A549 (cell line): ENCODE measurements around the gene RNF167. TPM values are rescaled to one million over a fixed set of nuclear protein-coding genes. Genes with fewer than 3 reads are reported as not detected.

Source experiments
- ATAC-seq, 2 experiments: fragments of 200-7000 bp in 1 of 2; fragments of >200 bp in 1 of 2; cut with Nextera tagmentation in 1 of 2; cut with Tn5 transposase in 1 of 2; 3 replicates each; pipeline versions ENCODE4 v1.8.0 to v1.9.1; 2018 to 2020; ENCODE audit warnings: mild to moderate bottlenecking in 1 of 2, moderate library complexity in 1 of 2
- CTCF ChIA-PET: fragments of 300-600 bp; sonication (Branson Sonifier 250); formaldehyde crosslinking; extraction: SDS; loops from one replicate; lab custom pipeline; 2021; ENCODE audit warnings: antibody characterized with exemption, inconsistent platforms; lab: Yijun Ruan, JAX
- POLR2A ChIA-PET: fragments of 350-600 bp; formaldehyde crosslinking; extraction: SDS; loops from one replicate; lab custom pipeline; 2021; ENCODE audit warnings: antibody characterized with exemption, inconsistent platforms; lab: Yijun Ruan, JAX
- DNase-seq, 2 experiments: peaks; one replicate each; pipeline versions ENCODE4 v3.0.0 to v3.0.0-alpha.2; 2011 to 2016; ENCODE audit warnings: low read depth in 1 of 2, low spot score in 1 of 2
- FAIRE-seq: peaks from 2 replicates; lab custom pipeline; 2011; peaks lifted over from hg19 to GRCh38; lab: Jason Lieb, UNC
- H3K27ac ChIP-seq, 2 experiments: fragments of >200 bp; sonication (Bioruptor Twin); formaldehyde crosslinking; 3 replicates each; pipeline ENCODE4 v1.5.1; 2016 to 2017
- H3K4me1 ChIP-seq: fragments of >200 bp; sonication (Bioruptor Twin); formaldehyde crosslinking; 3 replicates; pipeline ENCODE4 v1.6.1; 2016
- H3K4me2 ChIP-seq: fragments of >200 bp; sonication (Bioruptor Twin); formaldehyde crosslinking; 3 replicates; pipeline ENCODE4 v1.6.1; 2016
- H3K4me3 ChIP-seq: fragments of >200 bp; sonication (Bioruptor Twin); formaldehyde crosslinking; 3 replicates; pipeline ENCODE4 v1.5.1; 2016
- H3K9me3 ChIP-seq: fragments of >200 bp; sonication (Bioruptor Twin); formaldehyde crosslinking; 3 replicates; pipeline ENCODE4 v1.6.1; 2016
- BHLHE40 ChIP-seq: IDR thresholded peaks from 2 replicates; pipeline ENCODE4 v1.6.1; 2012; ENCODE audit warnings: low read depth, low read length, inconsistent platforms
- CBX2 ChIP-seq: fragments of 200-600 bp; sonication (generic); IDR thresholded peaks from 2 replicates; pipeline ENCODE4 v1.6.1; 2016; ENCODE audit warnings: low read depth, mild to moderate bottlenecking, borderline replicate concordance
- EHF ChIP-seq: fragments of 250-450 bp; sonication (Bioruptor Pico); IDR thresholded peaks from 2 replicates; pipeline ENCODE4 v1.5.0; 2020; ENCODE audit warnings: mild to moderate bottlenecking
- EP300 ChIP-seq, 2 experiments: fragments of >200 bp; sonication (Bioruptor Twin); formaldehyde crosslinking; IDR thresholded peaks; 2 replicates in 1 of 2; 3 replicates in 1 of 2; pipeline ENCODE4 v1.6.1; 2016 to 2017
- ESRRA ChIP-seq: fragments of 150-350 bp; IDR thresholded peaks from 2 replicates; pipeline ENCODE4 v1.6.1; 2014; ENCODE audit warnings: mild to moderate bottlenecking, low read length, borderline replicate concordance
- FOSB ChIP-seq: fragments of 250-450 bp; sonication (Bioruptor Pico); IDR thresholded peaks from 2 replicates; pipeline ENCODE4 v1.5.0; 2020; ENCODE audit warnings: mild to moderate bottlenecking, moderate library complexity
- HDAC2 ChIP-seq: fragments of 200-600 bp; sonication (generic); IDR thresholded peaks from 2 replicates; pipeline ENCODE4 v1.6.1; 2016
- HEYL ChIP-seq: fragments of 250-450 bp; sonication (Bioruptor Pico); IDR thresholded peaks from 2 replicates; pipeline ENCODE4 v1.8.0; 2021; ENCODE audit warnings: mild to moderate bottlenecking, moderate library complexity
- HOXB5 ChIP-seq: fragments of 250-450 bp; sonication (Bioruptor Pico); IDR thresholded peaks from 2 replicates; pipeline ENCODE4 v1.5.0; 2020; ENCODE audit warnings: mild to moderate bottlenecking, moderate library complexity
- JUN ChIP-seq, 2 experiments: fragments of >200 bp; sonication (Bioruptor Twin); formaldehyde crosslinking; IDR thresholded peaks; 2 replicates in 1 of 2; 3 replicates in 1 of 2; pipeline ENCODE4 v1.6.1; 2016 to 2017
- JUNB ChIP-seq: fragments of >200 bp; sonication (Bioruptor Twin); formaldehyde crosslinking; IDR thresholded peaks from 2 replicates; pipeline ENCODE4 v1.6.1; 2016
- KDM1A ChIP-seq: fragments of 200-600 bp; sonication (generic); IDR thresholded peaks from 2 replicates; pipeline ENCODE4 v1.6.1; 2016; ENCODE audit warnings: low read depth, mild to moderate bottlenecking
- KDM5A ChIP-seq: fragments of 200-600 bp; sonication (generic); IDR thresholded peaks from 2 replicates; pipeline ENCODE4 v1.6.1; 2016; ENCODE audit warnings: antibody characterized with exemption, mild to moderate bottlenecking
- MAFK ChIP-seq: fragments of 450-650 bp; IDR thresholded peaks from 2 replicates; pipeline ENCODE4 v1.6.1; 2014; ENCODE audit not compliant: partially characterized antibody
- MAZ ChIP-seq: fragments of 150-350 bp; IDR thresholded peaks from 2 replicates; pipeline ENCODE4 v1.6.1; 2014; ENCODE audit warnings: antibody characterized with exemption, low read depth, low read length, borderline replicate concordance
- MYC ChIP-seq: IDR thresholded peaks from 2 replicates; pipeline ENCODE4 v1.6.1; 2012; ENCODE audit warnings: mild to moderate bottlenecking, inconsistent platforms, low read length, improper control_type of control experiment, borderline replicate concordance
- NPAS2 ChIP-seq: fragments of 250-450 bp; sonication (Bioruptor Pico); IDR thresholded peaks from 2 replicates; pipeline ENCODE4 v1.8.0; 2022; ENCODE audit warnings: mild to moderate bottlenecking, moderate library complexity, borderline replicate concordance
- NR3C1 ChIP-seq: fragments of >200 bp; sonication (Bioruptor Twin); formaldehyde crosslinking; IDR thresholded peaks from 3 replicates; pipeline ENCODE4 v1.6.1; 2017
- PHF8 ChIP-seq: fragments of 200-600 bp; sonication (generic); IDR thresholded peaks from 2 replicates; pipeline ENCODE4 v1.6.1; 2016; ENCODE audit warnings: low read depth, mild to moderate bottlenecking, antibody characterized with exemption, moderate library complexity, borderline replicate concordance
- RAD21 ChIP-seq, 2 experiments: fragments of >200 bp in 1 of 2; sonication (Bioruptor Twin) in 1 of 2; formaldehyde crosslinking in 1 of 2; IDR thresholded peaks in 1 of 2; conservative IDR thresholded peaks in 1 of 2; 2 replicates in 1 of 2; 3 replicates in 1 of 2; pipeline ENCODE4 v1.6.1; 2012 to 2018; ENCODE audit warnings: inconsistent platforms in 1 of 2
- RARB ChIP-seq: fragments of 250-450 bp; sonication (Bioruptor Pico); IDR thresholded peaks from 2 replicates; pipeline ENCODE4 v1.8.0; 2021; ENCODE audit warnings: mild to moderate bottlenecking, moderate library complexity
- RCOR1 ChIP-seq: fragments of 150-350 bp; IDR thresholded peaks from 2 replicates; pipeline ENCODE4 v1.6.1; 2014; ENCODE audit warnings: antibody characterized with exemption, low read length, low read depth
- TFCP2L1 ChIP-seq: fragments of 250-450 bp; sonication (Bioruptor Pico); IDR thresholded peaks from 2 replicates; pipeline ENCODE4 v1.5.0; 2021; ENCODE audit warnings: mild to moderate bottlenecking
- TP53 ChIP-seq: fragments of 250-450 bp; sonication (Bioruptor Pico); IDR thresholded peaks from 2 replicates; pipeline ENCODE4 v1.5.0; 2021; ENCODE audit warnings: mild to moderate bottlenecking, moderate library complexity
- ZFP36 ChIP-seq: fragments of 450-650 bp; IDR thresholded peaks from 2 replicates; pipeline ENCODE4 v1.6.1; 2014; ENCODE audit warnings: borderline replicate concordance; ENCODE audit not compliant: partially characterized antibody
- ZNF302 ChIP-seq: fragments of 250-450 bp; sonication (Bioruptor Pico); IDR thresholded peaks from 2 replicates; pipeline ENCODE4 v1.9.0; 2021; ENCODE audit warnings: inconsistent platforms, mild to moderate bottlenecking, moderate library complexity
- ZSCAN20 ChIP-seq: fragments of 250-450 bp; sonication (Bioruptor Pico); IDR thresholded peaks from 2 replicates; pipeline ENCODE4 v1.8.0; 2022; ENCODE audit warnings: mild to moderate bottlenecking, moderate library complexity
- WGBS: methylation state at CpG from one replicate; pipeline ENCODE4 v1.1.6; 2017; ENCODE audit errors: missing lambda C conversion rate; 5-methylcytosine and 5-hydroxymethylcytosine counted together
- polyA plus RNA-seq, 4 experiments: library from polyadenylated mRNA; depleted of rRNA in 3 of 4; stranded (reverse); fragments of >200 nt; fragmentation: RNase III in 1 of 4; extraction: RNeasy Plus Mini Kit Qiagen cat#74134 plus additional on column Dnase treatment in 1 of 4; gene quantifications; 2 replicates in 3 of 4; 3 replicates in 1 of 4; pipeline ENCODE4 v1.2.3, GENCODE V29; 2011 to 2017
- TF ChIP-seq, protein P1 (sequence below): IDR thresholded peaks from 2 replicates; pipeline ENCODE4 v1.6.1; 2012
- TF ChIP-seq, protein P2 (sequence below): fragments of >200 bp; sonication (Bioruptor Twin); formaldehyde crosslinking; IDR thresholded peaks from 3 replicates; pipeline ENCODE4 v1.6.1; 2016
- TF ChIP-seq, protein P3 (sequence below): fragments of >200 bp; sonication (Bioruptor Twin); formaldehyde crosslinking; IDR thresholded peaks from 3 replicates; pipeline ENCODE4 v1.5.1; 2016
- TF ChIP-seq, protein P4 (sequence below): fragments of 200-600 bp; sonication (generic); IDR thresholded peaks from 2 replicates; pipeline ENCODE4 v1.6.1; 2016; ENCODE audit warnings: antibody characterized with exemption, mild to moderate bottlenecking, moderate library complexity
- TF ChIP-seq, protein P5 (sequence below): fragments of 150-350 bp; IDR thresholded peaks from 2 replicates; pipeline ENCODE4 v1.6.1; 2014; ENCODE audit warnings: low read depth, mild to moderate bottlenecking, low read length

Gene RNF167
- polyA plus RNA-seq, 2 of the 4 experiments (the other 2 are of a cell fraction) = 86.4 to 98.7 TPM

DNA sequence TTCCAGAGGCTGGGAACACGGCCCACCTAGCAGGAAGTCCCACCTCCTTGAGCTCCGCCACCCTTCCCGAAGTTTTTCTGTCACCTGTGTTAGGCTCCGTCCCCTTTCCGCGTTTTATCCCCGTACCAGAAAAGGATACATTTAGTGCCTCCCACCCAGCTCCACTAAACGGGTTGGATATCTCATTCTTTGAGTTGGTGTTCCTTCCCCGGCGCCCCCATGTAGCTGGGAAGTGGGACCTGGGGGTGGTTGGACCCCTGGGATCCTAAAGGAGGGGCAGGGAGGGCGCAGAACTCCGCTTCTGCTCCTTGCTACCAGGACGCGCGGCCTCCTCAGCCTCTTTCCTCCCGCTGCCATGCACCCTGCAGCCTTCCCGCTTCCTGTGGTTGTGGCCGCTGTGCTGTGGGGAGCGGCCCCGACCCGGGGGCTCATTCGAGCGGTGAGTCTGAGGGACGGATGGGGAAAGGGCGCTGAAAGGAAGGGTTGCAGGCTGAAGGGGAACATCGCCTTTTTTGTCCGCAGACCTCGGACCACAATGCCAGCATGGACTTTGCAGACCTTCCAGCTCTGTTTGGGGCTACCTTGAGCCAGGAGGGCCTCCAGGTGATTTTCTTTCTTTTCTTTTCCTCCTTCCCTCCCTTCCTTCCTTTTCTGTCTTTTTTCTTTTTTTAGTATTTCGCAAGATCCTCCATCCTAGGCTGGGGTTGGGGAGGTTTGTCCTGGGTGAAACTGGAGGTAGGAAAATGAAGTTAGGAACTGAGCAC lies 669 bp downstream of the RNF167 start:
- Histone ChIP-seq H3K27ac (peak overlapping the region; percentile 89 to 93), H3K4me3 (peak overlapping the region; percentile 85), H3K4me2 (peak overlapping the region; percentile 90), H3K9me3 (no peaks in the 10 kb centered on the region), H3K4me1 (peaks cover 56% of the 10 kb centered on the region)
- FAIRE-seq = peak; percentile 54
- ChIA-PET CTCF (interaction anchor here (0.8 to 3.5 kb wide), 14 partner anchors 12 to 105 kb away, joined by 3 to 33 read pairs (median 8); partner anchors contain the start of genes CAMTA2, CHRNE and SPAG7), POLR2A (interaction anchor here (0.8 to 3.2 kb wide), 19 partner anchors 9 to 231 kb away, joined by 3 to 83 read pairs (median 7); partner anchors contain the start of genes ARRB2, CAMTA2, CHRNE and ENO3)
- 2% methylated on average over 29 of the region's 29 CpGs for WGBS
- ATAC-seq = peak; percentile 69 to 76
- DNase-seq = peak in 1 of 2 experiments; percentile 97
- TF ChIP-seq TP53 = no peak
- TF ChIP-seq, protein P1, sequence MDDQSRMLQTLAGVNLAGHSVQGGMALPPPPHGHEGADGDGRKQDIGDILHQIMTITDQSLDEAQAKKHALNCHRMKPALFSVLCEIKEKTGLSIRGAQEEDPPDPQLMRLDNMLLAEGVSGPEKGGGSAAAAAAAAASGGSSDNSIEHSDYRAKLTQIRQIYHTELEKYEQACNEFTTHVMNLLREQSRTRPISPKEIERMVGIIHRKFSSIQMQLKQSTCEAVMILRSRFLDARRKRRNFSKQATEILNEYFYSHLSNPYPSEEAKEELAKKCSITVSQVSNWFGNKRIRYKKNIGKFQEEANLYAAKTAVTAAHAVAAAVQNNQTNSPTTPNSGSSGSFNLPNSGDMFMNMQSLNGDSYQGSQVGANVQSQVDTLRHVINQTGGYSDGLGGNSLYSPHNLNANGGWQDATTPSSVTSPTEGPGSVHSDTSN = 0 out of 2 replicates have a peak, but pooled peaks have one; percentile 30
- no peak for TF ChIP-seq KDM1A
- no peak for TF ChIP-seq NPAS2 (CRISPR knock-in tag)
- no peak for TF ChIP-seq HDAC2
- no peak for TF ChIP-seq HOXB5
- no peak for TF ChIP-seq JUNB
- TF ChIP-seq PHF8 = 0 out of 2 replicates have a peak, but pooled peaks have one; percentile 19
- no peak for TF ChIP-seq RAD21 (conservative IDR thresholded peaks at IDR 0.05 in 1 of 2, IDR thresholded peaks at IDR 0.05 in 1 of 2)
- no peak for TF ChIP-seq RARB (CRISPR knock-in tag)
- no peak for TF ChIP-seq NR3C1
- TF ChIP-seq JUN (IDR thresholded peaks at IDR 0.05) = no peak; a peak in 1 of 5 replicates
- TF ChIP-seq HEYL (CRISPR knock-in tag) = no peak
- TF ChIP-seq CBX2 = no peak
- TF ChIP-seq, protein P2, sequence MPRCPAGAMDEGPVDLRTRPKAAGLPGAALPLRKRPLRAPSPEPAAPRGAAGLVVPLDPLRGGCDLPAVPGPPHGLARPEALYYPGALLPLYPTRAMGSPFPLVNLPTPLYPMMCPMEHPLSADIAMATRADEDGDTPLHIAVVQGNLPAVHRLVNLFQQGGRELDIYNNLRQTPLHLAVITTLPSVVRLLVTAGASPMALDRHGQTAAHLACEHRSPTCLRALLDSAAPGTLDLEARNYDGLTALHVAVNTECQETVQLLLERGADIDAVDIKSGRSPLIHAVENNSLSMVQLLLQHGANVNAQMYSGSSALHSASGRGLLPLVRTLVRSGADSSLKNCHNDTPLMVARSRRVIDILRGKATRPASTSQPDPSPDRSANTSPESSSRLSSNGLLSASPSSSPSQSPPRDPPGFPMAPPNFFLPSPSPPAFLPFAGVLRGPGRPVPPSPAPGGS = no peak
- TF ChIP-seq EHF (CRISPR knock-in tag) = no peak
- TF ChIP-seq, protein P3, sequence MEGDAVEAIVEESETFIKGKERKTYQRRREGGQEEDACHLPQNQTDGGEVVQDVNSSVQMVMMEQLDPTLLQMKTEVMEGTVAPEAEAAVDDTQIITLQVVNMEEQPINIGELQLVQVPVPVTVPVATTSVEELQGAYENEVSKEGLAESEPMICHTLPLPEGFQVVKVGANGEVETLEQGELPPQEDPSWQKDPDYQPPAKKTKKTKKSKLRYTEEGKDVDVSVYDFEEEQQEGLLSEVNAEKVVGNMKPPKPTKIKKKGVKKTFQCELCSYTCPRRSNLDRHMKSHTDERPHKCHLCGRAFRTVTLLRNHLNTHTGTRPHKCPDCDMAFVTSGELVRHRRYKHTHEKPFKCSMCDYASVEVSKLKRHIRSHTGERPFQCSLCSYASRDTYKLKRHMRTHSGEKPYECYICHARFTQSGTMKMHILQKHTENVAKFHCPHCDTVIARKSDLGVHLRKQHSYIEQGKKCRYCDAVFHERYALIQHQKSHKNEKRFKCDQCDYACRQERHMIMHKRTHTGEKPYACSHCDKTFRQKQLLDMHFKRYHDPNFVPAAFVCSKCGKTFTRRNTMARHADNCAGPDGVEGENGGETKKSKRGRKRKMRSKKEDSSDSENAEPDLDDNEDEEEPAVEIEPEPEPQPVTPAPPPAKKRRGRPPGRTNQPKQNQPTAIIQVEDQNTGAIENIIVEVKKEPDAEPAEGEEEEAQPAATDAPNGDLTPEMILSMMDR = no peak
- no peak for TF ChIP-seq MAFK
- TF ChIP-seq ZSCAN20 (CRISPR knock-in tag) = no peak
- no peak for TF ChIP-seq FOSB (CRISPR knock-in tag)
- no peak for TF ChIP-seq MYC
- TF ChIP-seq, protein P4, sequence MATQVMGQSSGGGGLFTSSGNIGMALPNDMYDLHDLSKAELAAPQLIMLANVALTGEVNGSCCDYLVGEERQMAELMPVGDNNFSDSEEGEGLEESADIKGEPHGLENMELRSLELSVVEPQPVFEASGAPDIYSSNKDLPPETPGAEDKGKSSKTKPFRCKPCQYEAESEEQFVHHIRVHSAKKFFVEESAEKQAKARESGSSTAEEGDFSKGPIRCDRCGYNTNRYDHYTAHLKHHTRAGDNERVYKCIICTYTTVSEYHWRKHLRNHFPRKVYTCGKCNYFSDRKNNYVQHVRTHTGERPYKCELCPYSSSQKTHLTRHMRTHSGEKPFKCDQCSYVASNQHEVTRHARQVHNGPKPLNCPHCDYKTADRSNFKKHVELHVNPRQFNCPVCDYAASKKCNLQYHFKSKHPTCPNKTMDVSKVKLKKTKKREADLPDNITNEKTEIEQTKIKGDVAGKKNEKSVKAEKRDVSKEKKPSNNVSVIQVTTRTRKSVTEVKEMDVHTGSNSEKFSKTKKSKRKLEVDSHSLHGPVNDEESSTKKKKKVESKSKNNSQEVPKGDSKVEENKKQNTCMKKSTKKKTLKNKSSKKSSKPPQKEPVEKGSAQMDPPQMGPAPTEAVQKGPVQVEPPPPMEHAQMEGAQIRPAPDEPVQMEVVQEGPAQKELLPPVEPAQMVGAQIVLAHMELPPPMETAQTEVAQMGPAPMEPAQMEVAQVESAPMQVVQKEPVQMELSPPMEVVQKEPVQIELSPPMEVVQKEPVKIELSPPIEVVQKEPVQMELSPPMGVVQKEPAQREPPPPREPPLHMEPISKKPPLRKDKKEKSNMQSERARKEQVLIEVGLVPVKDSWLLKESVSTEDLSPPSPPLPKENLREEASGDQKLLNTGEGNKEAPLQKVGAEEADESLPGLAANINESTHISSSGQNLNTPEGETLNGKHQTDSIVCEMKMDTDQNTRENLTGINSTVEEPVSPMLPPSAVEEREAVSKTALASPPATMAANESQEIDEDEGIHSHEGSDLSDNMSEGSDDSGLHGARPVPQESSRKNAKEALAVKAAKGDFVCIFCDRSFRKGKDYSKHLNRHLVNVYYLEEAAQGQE = no peak
- TF ChIP-seq KDM5A = peak; percentile 69
- TF ChIP-seq ESRRA = no peak
- no peak for TF ChIP-seq BHLHE40
- TF ChIP-seq ZFP36 = no peak
- peak; percentile 58; the same call in 1 of the 2 replicates for TF ChIP-seq TFCP2L1
- TF ChIP-seq EP300 (IDR thresholded peaks at IDR 0.05) = no peak
- no peak for TF ChIP-seq MAZ
- TF ChIP-seq ZNF302 (CRISPR knock-in tag) = no peak
- TF ChIP-seq, protein P5, sequence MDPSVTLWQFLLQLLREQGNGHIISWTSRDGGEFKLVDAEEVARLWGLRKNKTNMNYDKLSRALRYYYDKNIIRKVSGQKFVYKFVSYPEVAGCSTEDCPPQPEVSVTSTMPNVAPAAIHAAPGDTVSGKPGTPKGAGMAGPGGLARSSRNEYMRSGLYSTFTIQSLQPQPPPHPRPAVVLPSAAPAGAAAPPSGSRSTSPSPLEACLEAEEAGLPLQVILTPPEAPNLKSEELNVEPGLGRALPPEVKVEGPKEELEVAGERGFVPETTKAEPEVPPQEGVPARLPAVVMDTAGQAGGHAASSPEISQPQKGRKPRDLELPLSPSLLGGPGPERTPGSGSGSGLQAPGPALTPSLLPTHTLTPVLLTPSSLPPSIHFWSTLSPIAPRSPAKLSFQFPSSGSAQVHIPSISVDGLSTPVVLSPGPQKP = no peak
- TF ChIP-seq RCOR1 = no peak
